GM19463 (cell line): Measurements from ENCODE around the gene ELP4.
"Not testable (repeated sequence)": the region's sequence is repeated elsewhere in the genome, so short reads cannot be mapped to it uniquely, and the experiment has no call there.

ENCODE experiments used
- ATAC-seq: cut with Tn5 transposase; IDR thresholded peaks from one replicate; pipeline ENCODE4 v1.9.1; 2021; ENCODE audit warnings: mild to moderate bottlenecking, moderate library complexity; ENCODE audit not compliant: unreplicated experiment

The ELP4 gene

GRCh38 chr11:31692466-31692865 lies 182.9 kb downstream of the ELP4 start:
- ATAC-seq = no peak

DNA sequence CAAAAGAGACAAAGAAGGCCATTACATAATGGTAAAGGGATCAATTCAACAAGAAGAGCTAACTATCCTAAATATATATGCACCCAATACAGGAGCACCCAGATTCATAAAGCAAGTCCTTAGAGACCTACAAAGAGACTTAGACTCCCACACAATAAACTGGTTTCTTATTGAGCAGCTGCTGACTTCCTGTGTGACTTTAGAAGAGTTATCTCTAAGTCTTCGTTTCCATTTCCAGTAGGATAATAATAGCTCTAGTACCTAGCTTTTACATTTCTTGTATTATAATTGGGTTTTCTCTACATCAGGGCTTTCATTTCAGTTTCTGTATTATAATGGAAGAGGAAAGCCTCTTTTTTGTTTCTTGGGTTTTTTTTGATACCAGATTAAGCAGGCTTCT lies 187.5 kb downstream of the ELP4 start:
- peak; percentile 95 for ATAC-seq

GRCh38 chr11:31699066-31699465 lies 189.5 kb downstream of the ELP4 start:
- no peak for ATAC-seq

GRCh38 chr11:31702966-31703365 lies 193.4 kb downstream of the ELP4 start:
- no peak for ATAC-seq

- ATAC-seq = no peak
Observed at GRCh38 chr11:31706357-31706756, 196.8 kb downstream of the ELP4 start.

GRCh38 chr11:31711137-31711536 lies 201.6 kb downstream of the ELP4 start:
- ATAC-seq = no peak

DNA sequence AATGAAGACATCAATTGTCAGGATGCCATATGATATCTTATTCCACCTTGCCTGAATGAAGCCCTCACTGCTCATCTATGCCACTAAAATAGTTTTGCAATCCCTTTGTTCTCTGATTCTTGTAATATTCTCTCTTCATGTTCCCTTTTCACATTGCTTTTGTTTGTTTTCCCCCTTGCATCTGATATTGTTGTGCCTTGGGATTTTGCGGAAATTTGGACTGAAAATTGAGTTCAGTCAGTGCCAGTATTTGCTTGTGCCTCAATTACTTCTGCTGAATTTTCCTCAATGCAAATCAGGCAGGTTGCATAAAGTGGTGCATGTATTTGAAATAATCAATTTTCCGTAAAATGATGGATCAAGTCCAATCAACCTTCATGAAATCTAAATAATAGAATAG lies 203.3 kb downstream of the ELP4 start:
- ATAC-seq = no peak

DNA sequence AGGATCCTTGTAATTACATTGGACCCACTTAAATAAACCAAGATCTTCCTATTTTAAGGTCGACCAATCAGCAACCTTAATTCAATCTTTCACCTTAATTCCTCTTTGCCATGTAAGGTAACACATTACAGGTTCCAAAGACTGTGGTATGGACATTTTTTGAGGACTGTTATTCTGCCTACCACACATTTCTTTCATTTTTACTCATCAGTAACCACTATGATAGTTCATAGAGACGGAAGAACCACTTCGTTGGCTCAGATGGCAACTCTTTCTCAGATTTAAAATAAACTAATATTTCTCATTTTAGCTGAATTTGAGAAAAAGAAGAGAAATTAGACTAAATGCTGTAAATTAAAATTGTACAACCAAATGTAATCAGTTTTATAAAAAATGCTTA lies 205.3 kb downstream of the ELP4 start:
- ATAC-seq = peak; percentile 85

DNA sequence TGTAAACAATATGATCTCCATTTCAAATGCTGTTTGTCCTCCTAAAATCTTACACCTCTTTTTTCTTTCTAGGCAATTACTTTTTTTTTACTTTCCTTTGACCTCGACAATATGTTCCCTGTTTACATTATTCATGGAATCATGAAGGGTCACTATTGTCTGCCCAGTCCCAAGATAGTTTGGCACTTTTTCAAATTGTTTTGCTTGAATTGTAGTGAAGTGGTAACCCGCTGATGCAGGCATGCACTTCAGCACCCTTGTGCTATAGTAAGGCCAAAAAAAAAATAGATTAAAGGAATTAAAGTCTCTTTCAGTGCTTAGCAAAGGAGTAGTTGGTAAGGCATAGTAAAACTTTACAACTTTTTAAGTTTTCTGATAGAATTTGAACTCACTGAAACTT lies 210.7 kb downstream of the ELP4 start:
- ATAC-seq = no peak

DNA sequence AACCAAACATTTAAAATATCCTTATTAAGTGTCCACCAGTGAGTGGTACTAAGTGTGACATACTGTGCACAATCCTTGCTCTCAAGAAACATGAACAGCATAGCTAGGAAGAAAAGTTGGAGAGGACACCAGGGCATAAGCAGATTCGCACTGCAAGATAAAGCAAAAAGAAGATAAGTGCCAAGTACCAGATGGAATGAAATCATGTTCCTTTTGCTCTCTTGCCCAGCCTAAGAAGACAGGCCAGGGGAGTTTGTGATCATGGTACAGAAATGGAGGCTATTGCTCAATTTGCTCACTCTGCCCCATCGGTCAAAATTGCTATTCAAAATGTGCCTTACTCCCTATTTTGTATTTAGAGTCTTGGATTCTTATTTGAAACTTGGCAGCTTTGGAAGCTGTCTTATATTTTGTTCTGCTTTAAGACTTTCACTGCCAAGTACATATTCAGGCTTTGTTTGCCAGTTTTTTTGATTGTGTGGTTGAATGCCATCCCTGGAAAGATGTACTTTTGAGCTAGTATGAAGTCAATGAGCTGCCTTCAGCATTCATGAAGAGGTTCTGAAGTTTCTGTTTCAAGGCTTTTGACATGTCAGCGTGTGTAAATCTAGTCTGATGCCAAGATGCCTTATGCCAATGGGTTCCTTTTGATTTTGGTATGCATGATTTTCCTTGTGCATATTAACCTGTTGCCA lies 211.3 kb downstream of the ELP4 start:
- ATAC-seq = no peak

GRCh38 chr11:31722754-31723153 lies 213.2 kb downstream of the ELP4 start:
- no peak for ATAC-seq

DNA sequence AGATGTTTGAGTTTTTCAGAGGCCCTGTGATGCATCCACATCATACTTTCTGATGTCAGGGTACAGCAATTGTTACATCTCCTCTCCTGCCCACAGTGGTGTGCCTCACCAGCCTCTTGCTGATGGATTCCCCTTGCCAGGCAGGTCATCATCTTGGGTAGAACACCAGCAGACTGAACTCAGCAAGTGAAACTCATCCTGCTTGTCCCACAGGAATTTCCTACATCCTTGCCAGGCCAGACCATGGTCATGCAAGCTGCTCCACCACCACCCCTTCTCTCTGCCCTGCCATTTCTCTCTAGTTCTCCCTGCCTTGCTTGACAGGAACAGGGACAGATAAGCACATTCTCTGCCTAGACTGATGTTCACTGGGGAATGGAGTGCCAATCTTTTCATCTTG lies 215.6 kb downstream of the ELP4 start:
- no peak for ATAC-seq

GRCh38 chr11:31728432-31728831 lies 218.9 kb downstream of the ELP4 start:
- ATAC-seq = no peak

DNA sequence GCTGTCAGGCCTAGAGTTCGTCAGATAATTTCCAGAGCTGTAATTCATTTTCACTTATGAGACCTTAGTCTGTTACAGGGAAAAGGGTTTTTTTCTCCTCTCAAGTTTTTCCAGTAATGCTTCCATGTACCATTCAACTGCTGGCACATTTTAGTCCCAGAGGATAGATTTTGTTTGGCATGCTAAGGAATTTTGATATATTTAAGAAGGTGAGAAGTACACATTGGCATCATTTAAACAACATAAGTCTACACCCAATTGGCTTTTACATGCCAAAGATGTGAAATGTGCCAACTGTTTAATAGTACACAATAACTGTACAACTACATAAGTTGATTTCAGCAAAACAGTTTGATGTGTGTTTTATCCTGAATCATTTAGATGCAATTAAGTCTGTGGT lies 230.6 kb downstream of the ELP4 start:
- ATAC-seq = no peak

- ATAC-seq = not testable (repeated sequence)
Observed at GRCh38 chr11:31740731-31741368, 231.3 kb downstream of the ELP4 start.

DNA sequence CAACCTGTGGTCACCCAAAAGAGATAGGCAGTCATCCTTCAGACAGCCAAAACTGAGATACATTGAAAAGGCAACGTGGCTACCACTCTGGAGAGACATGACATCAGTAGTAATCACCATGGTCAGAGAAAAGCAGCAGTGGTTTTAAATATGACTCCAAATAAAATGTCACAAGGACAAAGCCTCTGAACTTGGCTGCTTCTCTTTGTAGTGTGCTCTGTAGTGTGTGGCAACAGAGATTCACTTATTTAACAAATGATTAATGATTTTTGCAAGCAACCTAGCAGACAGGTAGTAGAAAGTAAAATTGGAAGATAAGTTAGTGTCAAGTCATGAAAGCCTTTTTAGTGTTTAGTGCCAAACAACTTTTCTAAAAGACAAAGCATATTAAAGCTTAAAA lies 238.0 kb downstream of the ELP4 start:
- ATAC-seq = no peak

DNA sequence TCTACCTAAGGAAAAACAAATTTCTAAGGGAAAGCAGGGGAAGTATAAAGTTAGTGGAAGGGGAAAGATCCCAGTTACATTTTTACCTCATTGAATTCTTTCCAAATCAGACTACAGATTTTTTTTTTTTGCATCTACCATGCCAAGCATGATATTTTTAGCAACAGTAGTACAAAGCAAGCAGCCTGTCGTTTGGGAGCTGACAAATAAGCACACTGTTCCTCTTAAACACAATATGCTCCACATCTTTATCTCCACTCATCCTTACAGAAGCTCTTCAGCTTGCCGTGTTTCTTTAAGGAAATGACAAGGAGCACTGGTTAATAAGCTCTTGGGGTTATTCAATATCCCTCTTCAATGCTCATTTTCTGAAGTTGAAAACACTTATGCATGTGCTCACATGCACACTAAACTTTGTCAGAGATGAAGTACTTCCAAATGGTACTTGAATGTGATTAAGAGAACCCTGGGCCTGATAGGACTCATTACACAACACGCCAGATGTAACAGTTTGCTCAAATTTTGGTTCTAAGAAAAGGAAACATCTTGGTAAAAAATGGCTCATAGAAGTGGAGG lies 247.8 kb downstream of the ELP4 start:
- ATAC-seq = no peak

DNA sequence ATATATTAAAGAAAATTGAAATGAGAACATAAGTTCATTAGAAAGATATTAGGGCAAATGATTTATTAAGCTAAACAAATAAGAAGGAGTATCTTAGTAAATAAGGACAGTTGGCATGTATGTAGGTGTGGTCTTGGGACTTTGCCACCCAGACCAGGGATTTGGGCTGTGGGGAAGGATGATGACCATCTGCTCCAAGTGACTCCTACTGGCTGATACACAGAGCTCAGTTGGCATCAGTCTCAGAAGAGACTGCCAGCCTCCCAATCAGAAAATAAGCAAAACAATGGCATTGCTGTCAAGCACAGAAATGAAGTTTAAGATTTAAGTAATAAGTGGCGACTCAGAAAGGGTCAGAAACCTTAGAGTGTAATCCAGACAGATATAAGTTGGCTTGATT lies 252.1 kb downstream of the ELP4 start:
- no peak for ATAC-seq

- no peak for ATAC-seq
Observed at GRCh38 chr11:31763296-31763695, 253.7 kb downstream of the ELP4 start.

GRCh38 chr11:31764261-31764660 lies 254.7 kb downstream of the ELP4 start:
- ATAC-seq = no peak

- no peak for ATAC-seq
Observed at GRCh38 chr11:31764766-31765165, 255.2 kb downstream of the ELP4 start.

GRCh38 chr11:31767066-31767465 lies 257.5 kb downstream of the ELP4 start:
- ATAC-seq = no peak
